ENCODE data around the gene HOXA7. TPM values are rescaled to one million over a fixed set of nuclear protein-coding genes. Genes with fewer than 3 reads are reported as not detected.

Gene HOXA7
- total RNA-seq, 2 donors from 2014 or later: not detected

DNA sequence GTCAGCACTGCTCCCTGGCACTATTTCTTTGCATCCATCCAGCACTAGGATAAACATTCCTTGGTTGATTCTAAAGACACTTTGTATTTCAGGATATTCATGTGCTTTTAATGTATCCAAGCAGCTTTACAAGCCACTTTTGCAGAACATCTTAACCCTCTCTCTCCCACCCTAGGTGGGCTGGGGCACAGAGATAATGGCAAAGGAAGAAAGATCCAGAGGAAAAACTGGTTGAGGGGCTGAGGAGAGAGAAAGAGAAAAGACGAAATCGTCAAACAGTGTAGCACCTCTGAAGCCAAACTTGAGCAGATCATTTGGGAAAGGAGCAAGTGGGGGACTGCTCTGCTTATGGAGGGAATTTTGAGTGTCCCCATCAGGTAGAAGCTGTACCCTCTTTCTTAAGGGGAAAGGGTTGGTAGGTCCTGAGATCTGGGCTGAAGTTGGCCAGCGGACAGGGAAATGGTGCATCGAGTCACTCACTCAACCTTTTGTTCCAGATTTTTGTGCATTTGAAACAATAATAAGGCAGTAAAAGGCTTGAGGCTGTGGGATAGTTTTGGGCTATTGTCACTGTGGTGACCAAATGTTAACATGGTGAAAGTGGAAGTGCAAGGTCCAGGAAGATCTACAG lies 47.6 kb upstream of the HOXA7 start:
- Histone ChIP-seq H3K9ac (ENCODE audit: extremely low read depth, low read length, poor library complexity, severe bottlenecking) (no peak overlapping the region), H3K4me3 (ENCODE audit: low read length) (no peak overlapping the region), H3K4me1 (ENCODE audit: control insufficient read depth, insufficient read depth, low read length) (peaks cover 4% of the 10 kb centered on the region), H3K36me3 (ENCODE audit: control insufficient read depth, insufficient read depth, low read length) (no peaks in the 10 kb centered on the region), H3K27ac (ENCODE audit: low read depth, low read length) (no peak overlapping the region), H3K9me3 (ENCODE audit: control insufficient read depth, low read length) (no peaks in the 10 kb centered on the region), H3K27me3 (ENCODE audit: control insufficient read depth, insufficient read depth, low read length, poor library complexity, severe bottlenecking) (peaks cover 97% of the 10 kb centered on the region)
- no peak for DNase-seq
- TF ChIP-seq, protein P1, sequence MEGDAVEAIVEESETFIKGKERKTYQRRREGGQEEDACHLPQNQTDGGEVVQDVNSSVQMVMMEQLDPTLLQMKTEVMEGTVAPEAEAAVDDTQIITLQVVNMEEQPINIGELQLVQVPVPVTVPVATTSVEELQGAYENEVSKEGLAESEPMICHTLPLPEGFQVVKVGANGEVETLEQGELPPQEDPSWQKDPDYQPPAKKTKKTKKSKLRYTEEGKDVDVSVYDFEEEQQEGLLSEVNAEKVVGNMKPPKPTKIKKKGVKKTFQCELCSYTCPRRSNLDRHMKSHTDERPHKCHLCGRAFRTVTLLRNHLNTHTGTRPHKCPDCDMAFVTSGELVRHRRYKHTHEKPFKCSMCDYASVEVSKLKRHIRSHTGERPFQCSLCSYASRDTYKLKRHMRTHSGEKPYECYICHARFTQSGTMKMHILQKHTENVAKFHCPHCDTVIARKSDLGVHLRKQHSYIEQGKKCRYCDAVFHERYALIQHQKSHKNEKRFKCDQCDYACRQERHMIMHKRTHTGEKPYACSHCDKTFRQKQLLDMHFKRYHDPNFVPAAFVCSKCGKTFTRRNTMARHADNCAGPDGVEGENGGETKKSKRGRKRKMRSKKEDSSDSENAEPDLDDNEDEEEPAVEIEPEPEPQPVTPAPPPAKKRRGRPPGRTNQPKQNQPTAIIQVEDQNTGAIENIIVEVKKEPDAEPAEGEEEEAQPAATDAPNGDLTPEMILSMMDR (conservative IDR thresholded peaks at IDR 0.05): no peak
- Mint-ChIP-seq H3K27ac (no peak overlapping the region), H3K9me3 (no peaks in the 10 kb centered on the region), H3K27me3 (ENCODE audit: insufficient read depth) (peaks cover 95% of the 10 kb centered on the region), H3K4me3 (no peak overlapping the region), H3K36me3 (ENCODE audit: low read depth) (no peaks in the 10 kb centered on the region), H3K4me1 (peaks cover 13% of the 10 kb centered on the region)
- WGBS, 2 experiments (ENCODE audit: insufficient coverage in 1 of 2, insufficient read length in 1 of 2): 7 to 17% methylated on average over 4 of the region's 4 CpGs

DNA sequence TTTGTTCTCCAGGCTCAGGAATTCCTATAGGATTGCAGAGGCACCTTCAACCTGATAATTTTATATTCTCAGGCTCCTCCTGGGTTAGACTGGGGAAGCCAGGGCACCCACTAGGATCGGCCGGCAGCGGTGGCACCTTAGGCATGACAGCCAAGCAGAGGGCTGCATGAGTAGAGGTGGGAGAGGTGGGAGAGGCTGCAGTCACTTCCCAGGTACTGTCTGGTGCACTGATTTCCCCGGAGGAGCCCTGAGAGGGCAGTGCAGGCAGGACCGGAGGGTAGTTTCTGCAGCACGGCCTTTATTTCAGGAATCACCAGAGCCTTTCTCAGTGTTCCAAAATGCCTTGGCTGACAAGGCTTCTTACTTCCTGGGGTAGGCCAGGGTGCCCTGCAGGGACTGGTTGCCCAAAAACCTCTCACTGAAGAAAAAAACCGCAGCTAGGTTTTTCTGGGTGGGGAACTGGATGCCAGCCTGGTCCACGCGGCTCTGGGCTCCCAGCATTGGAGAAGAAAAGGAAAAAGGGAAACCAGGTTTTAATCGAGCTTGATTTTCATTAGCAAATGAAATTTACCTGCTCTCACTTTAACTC lies 47.0 kb upstream of the HOXA7 start:
- Mint-ChIP-seq H3K36me3 (ENCODE audit: low read depth) (no peaks in the 10 kb centered on the region), H3K9me3 (no peaks in the 10 kb centered on the region), H3K27ac (no peak overlapping the region), H3K4me3 (no peak overlapping the region), H3K27me3 (ENCODE audit: insufficient read depth) (peaks cover 95% of the 10 kb centered on the region), H3K4me1 (peaks cover 13% of the 10 kb centered on the region)
- 22 to 24% methylated on average over 7 to 10 of the region's 10 CpGs for WGBS, 2 experiments (ENCODE audit: insufficient coverage in 1 of 2, insufficient read length in 1 of 2)
- Histone ChIP-seq H3K27me3 (ENCODE audit: control insufficient read depth, insufficient read depth, low read length, poor library complexity, severe bottlenecking) (peaks cover 97% of the 10 kb centered on the region), H3K27ac (ENCODE audit: low read depth, low read length) (no peak overlapping the region), H3K4me3 (ENCODE audit: low read length) (no peak overlapping the region), H3K4me1 (ENCODE audit: control insufficient read depth, insufficient read depth, low read length) (peaks cover 4% of the 10 kb centered on the region), H3K36me3 (ENCODE audit: control insufficient read depth, insufficient read depth, low read length) (no peaks in the 10 kb centered on the region), H3K9ac (ENCODE audit: extremely low read depth, low read length, poor library complexity, severe bottlenecking) (no peak overlapping the region), H3K9me3 (ENCODE audit: control insufficient read depth, low read length) (no peaks in the 10 kb centered on the region)
- TF ChIP-seq, protein P1 (conservative IDR thresholded peaks at IDR 0.05): no peak
- DNase-seq: peak; percentile 50

DNA sequence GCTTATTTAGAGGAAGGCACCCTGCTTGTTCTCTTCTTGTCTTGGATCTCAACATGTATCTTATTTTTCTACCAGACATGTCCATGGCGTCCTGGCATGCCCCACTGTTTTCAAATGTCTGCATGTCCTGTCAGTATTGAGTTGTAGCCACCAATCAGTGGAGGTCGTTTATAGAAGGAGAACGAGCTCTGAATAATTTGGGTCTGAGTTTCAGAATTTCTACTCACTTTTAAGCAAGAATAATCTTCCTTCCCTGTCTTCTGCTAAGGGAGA lies 46.3 kb upstream of the HOXA7 start:
- no peaks in the 10 kb centered on the region for H3K9me3 ChIP-seq (ENCODE audit: control insufficient read depth, low read length)
- no peak overlapping the region for H3K27ac Mint-ChIP-seq

More for the DNA sequence above, 46.3 kb upstream of the HOXA7 start:
- DNase-seq: no peak
- TF ChIP-seq, protein P1 (conservative IDR thresholded peaks at IDR 0.05): no peak
- no peaks in the 10 kb centered on the region for H3K9me3 Mint-ChIP-seq
- Histone ChIP-seq H3K27me3 (ENCODE audit: control insufficient read depth, insufficient read depth, low read length, poor library complexity, severe bottlenecking) (peaks cover 97% of the 10 kb centered on the region), H3K36me3 (ENCODE audit: control insufficient read depth, insufficient read depth, low read length) (no peaks in the 10 kb centered on the region), H3K27ac (ENCODE audit: low read depth, low read length) (no peak overlapping the region), H3K4me3 (ENCODE audit: low read length) (no peak overlapping the region), H3K4me1 (ENCODE audit: control insufficient read depth, insufficient read depth, low read length) (peaks cover 4% of the 10 kb centered on the region), H3K9ac (ENCODE audit: extremely low read depth, low read length, poor library complexity, severe bottlenecking) (no peak overlapping the region)
- no peak overlapping the region for H3K4me3 Mint-ChIP-seq
- peaks cover 95% of the 10 kb centered on the region for H3K27me3 Mint-ChIP-seq (ENCODE audit: insufficient read depth)
- WGBS, 2 experiments (ENCODE audit: insufficient coverage in 1 of 2, insufficient read length in 1 of 2): 26% methylated on average over 3 of the region's 3 CpGs; no CpG with 5 or more reads in 1 of the 2 experiments
- peaks cover 13% of the 10 kb centered on the region for H3K4me1 Mint-ChIP-seq
- no peaks in the 10 kb centered on the region for H3K36me3 Mint-ChIP-seq (ENCODE audit: low read depth)

Data from endodermal cell (in vitro differentiated cells).